ENCODE data around the gene BNIP1. TPM values are rescaled to one million over a fixed set of nuclear protein-coding genes. Genes with fewer than 3 reads are reported as not detected.

Gene BNIP1
- total RNA-seq, 2 donors from 2014 or later = 6.8 to 7.3 TPM

DNA sequence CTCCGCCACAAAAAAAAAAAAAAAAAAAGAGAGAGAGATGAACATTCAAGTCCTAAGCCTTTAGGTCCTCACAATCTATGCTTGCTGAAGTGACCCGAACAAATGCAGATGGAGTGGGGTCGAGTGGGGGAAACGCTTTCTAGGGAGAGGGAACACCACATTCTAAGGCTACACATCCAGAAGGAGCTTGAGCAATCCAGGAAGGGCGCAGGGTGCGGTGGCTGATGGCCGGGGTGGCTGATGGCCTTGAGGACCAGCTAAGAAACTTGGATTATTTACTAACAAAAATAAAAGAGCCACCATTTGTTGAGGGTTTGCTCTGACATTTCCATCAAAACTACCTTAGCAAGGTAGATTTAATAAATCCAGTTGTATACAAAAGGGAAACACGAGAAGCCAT lies 764 bp upstream of the BNIP1 start:
- Histone ChIP-seq H3K27ac (ENCODE audit: low read depth, low read length) (no peak overlapping the region), H3K9ac (ENCODE audit: extremely low read depth, low read length, poor library complexity, severe bottlenecking) (no peak overlapping the region), H3K4me1 (ENCODE audit: control insufficient read depth, insufficient read depth, low read length) (no peaks in the 10 kb centered on the region), H3K27me3 (ENCODE audit: control insufficient read depth, insufficient read depth, low read length, poor library complexity, severe bottlenecking) (no peaks in the 10 kb centered on the region), H3K9me3 (ENCODE audit: control insufficient read depth, low read length) (no peaks in the 10 kb centered on the region), H3K4me3 (ENCODE audit: low read length) (no peak overlapping the region), H3K36me3 (ENCODE audit: control insufficient read depth, insufficient read depth, low read length) (peaks cover 8% of the 10 kb centered on the region)
- no peak overlapping the region for H3K27ac Mint-ChIP-seq
- TF ChIP-seq, protein P1, sequence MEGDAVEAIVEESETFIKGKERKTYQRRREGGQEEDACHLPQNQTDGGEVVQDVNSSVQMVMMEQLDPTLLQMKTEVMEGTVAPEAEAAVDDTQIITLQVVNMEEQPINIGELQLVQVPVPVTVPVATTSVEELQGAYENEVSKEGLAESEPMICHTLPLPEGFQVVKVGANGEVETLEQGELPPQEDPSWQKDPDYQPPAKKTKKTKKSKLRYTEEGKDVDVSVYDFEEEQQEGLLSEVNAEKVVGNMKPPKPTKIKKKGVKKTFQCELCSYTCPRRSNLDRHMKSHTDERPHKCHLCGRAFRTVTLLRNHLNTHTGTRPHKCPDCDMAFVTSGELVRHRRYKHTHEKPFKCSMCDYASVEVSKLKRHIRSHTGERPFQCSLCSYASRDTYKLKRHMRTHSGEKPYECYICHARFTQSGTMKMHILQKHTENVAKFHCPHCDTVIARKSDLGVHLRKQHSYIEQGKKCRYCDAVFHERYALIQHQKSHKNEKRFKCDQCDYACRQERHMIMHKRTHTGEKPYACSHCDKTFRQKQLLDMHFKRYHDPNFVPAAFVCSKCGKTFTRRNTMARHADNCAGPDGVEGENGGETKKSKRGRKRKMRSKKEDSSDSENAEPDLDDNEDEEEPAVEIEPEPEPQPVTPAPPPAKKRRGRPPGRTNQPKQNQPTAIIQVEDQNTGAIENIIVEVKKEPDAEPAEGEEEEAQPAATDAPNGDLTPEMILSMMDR (conservative IDR thresholded peaks at IDR 0.05) = no peak
- peaks cover 13% of the 10 kb centered on the region for H3K4me1 Mint-ChIP-seq
- DNase-seq = no peak
- WGBS, 2 experiments (ENCODE audit: insufficient coverage in 1 of 2, insufficient read length in 1 of 2) = 95 to 97% methylated on average over 4 to 8 of the region's 8 CpGs
- no peak overlapping the region for H3K4me3 Mint-ChIP-seq
- H3K36me3 Mint-ChIP-seq (ENCODE audit: low read depth) = peaks cover 4% of the 10 kb centered on the region
- no peaks in the 10 kb centered on the region for H3K27me3 Mint-ChIP-seq (ENCODE audit: insufficient read depth)
- H3K9me3 Mint-ChIP-seq = no peaks in the 10 kb centered on the region

DNA sequence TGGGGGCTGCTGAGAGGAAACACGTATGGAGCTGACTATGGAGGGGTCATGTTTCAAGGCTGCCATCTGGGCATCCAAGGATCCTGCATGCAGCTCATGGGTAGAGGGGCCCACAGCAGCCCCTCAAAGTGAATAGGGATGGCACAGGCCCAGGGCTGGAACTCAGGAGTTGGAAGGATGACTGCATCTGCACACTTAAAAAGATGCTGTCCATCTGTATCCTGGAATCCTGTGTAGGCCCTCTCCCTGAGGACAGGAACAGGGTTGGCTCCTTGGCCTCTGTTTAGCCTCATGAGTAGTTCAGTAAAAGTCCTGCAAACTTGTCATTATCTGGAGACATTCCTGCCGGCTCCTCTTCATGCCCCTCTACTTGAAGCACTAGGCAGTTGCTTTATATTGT lies 4.0 kb downstream of the BNIP1 start:
- no peaks in the 10 kb centered on the region for H3K9me3 Mint-ChIP-seq
- peaks cover 2% of the 10 kb centered on the region for H3K4me1 Mint-ChIP-seq
- TF ChIP-seq, protein P1 (conservative IDR thresholded peaks at IDR 0.05) = no peak
- Histone ChIP-seq H3K9me3 (ENCODE audit: control insufficient read depth, low read length) (no peaks in the 10 kb centered on the region), H3K4me1 (ENCODE audit: control insufficient read depth, insufficient read depth, low read length) (no peaks in the 10 kb centered on the region), H3K27me3 (ENCODE audit: control insufficient read depth, insufficient read depth, low read length, poor library complexity, severe bottlenecking) (no peaks in the 10 kb centered on the region), H3K9ac (ENCODE audit: extremely low read depth, low read length, poor library complexity, severe bottlenecking) (no peak overlapping the region), H3K36me3 (ENCODE audit: control insufficient read depth, insufficient read depth, low read length) (peaks cover 13% of the 10 kb centered on the region), H3K27ac (ENCODE audit: low read depth, low read length) (no peak overlapping the region), H3K4me3 (ENCODE audit: low read length) (no peak overlapping the region)
- WGBS, 2 experiments (ENCODE audit: insufficient coverage in 1 of 2, insufficient read length in 1 of 2) = 92% methylated on average over 2 of the region's 2 CpGs
- H3K4me3 Mint-ChIP-seq = no peak overlapping the region
- peaks cover 28% of the 10 kb centered on the region for H3K36me3 Mint-ChIP-seq (ENCODE audit: low read depth)
- H3K27ac Mint-ChIP-seq = no peak overlapping the region
- no peaks in the 10 kb centered on the region for H3K27me3 Mint-ChIP-seq (ENCODE audit: insufficient read depth)
- no peak for DNase-seq

GRCh38 chr5:173152547-173152946 lies 8.2 kb downstream of the BNIP1 start:
- Histone ChIP-seq H3K9ac (ENCODE audit: extremely low read depth, low read length, poor library complexity, severe bottlenecking) (no peak overlapping the region), H3K36me3 (ENCODE audit: control insufficient read depth, insufficient read depth, low read length) (peaks cover 13% of the 10 kb centered on the region), H3K27me3 (ENCODE audit: control insufficient read depth, insufficient read depth, low read length, poor library complexity, severe bottlenecking) (no peaks in the 10 kb centered on the region), H3K4me1 (ENCODE audit: control insufficient read depth, insufficient read depth, low read length) (no peaks in the 10 kb centered on the region), H3K27ac (ENCODE audit: low read depth, low read length) (no peak overlapping the region), H3K9me3 (ENCODE audit: control insufficient read depth, low read length) (no peaks in the 10 kb centered on the region), H3K4me3 (ENCODE audit: low read length) (no peak overlapping the region)
- Mint-ChIP-seq H3K27me3 (ENCODE audit: insufficient read depth) (no peaks in the 10 kb centered on the region), H3K4me1 (no peaks in the 10 kb centered on the region), H3K4me3 (no peak overlapping the region), H3K36me3 (ENCODE audit: low read depth) (peaks cover 38% of the 10 kb centered on the region), H3K9me3 (no peaks in the 10 kb centered on the region), H3K27ac (no peak overlapping the region)
- 98 to 100% methylated on average over 2 to 5 of the region's 5 CpGs for WGBS, 2 experiments (ENCODE audit: insufficient coverage in 1 of 2, insufficient read length in 1 of 2)
- DNase-seq = no peak
- TF ChIP-seq, protein P1 (conservative IDR thresholded peaks at IDR 0.05) = no peak

Data from endodermal cell (in vitro differentiated cells).